ENCODE results near the gene WASL. TPM values are rescaled to one million over a fixed set of nuclear protein-coding genes. Genes with fewer than 3 reads are reported as not detected.
"Not testable (repeated sequence)": the region's sequence is repeated elsewhere in the genome, so short reads cannot be mapped to it uniquely, and the experiment has no call there.

WASL gene
- total RNA-seq, 1 donor from 2014 or later = 19.6 TPM

DNA sequence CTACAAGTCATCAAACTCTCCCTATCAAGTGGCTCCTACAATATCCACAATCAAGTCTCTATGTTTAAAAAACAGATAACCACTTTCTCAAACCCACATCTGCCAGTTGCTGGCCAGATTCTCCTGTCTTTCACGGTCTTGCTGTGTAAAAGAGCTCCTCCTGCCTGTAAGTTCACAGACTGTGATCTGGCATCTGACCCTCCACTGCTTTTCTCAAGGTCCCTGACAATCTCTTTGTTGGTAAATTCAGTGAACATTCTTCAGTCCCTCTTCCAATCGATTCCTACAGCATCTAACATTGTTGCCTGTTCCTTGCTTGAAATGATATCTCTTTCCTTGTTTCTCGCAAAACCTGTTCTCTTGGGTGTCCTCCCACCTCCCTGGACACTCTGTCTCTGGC, 111.6 kb downstream of the WASL start:
- ATAC-seq = no peak
- DNase-seq (ENCODE audit: low spot score) = no peak

GRCh38 chr7:123635551-123636359, 113.0 kb downstream of the WASL start:
- ATAC-seq = peak; percentile 91
- DNase-seq (ENCODE audit: low spot score) = no peak

GRCh38 chr7:123634011-123634573, 114.7 kb downstream of the WASL start:
- not testable (repeated sequence) for ATAC-seq; DNase-seq (ENCODE audit: low spot score)

DNA sequence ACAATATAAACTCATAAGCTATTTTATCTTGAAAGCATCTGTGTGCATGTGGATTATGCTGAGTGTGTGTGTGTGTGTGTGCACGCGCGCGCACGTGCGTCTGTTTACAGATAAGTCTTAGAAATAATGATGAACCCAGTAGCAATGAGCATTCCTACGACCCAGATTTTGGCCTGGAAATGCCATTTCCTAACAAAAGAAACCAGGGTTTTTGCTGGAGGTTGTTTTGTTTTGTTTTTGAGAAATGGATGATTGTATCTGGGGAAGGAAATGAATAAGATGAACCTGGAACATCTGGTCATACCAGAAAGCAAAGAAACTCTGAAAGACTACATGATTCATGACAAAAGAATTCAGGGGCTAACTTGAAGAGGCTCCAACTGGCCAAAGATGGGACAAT, 115.2 kb downstream of the WASL start:
- ATAC-seq (no peak), DNase-seq (ENCODE audit: low spot score) (no peak)

DNA sequence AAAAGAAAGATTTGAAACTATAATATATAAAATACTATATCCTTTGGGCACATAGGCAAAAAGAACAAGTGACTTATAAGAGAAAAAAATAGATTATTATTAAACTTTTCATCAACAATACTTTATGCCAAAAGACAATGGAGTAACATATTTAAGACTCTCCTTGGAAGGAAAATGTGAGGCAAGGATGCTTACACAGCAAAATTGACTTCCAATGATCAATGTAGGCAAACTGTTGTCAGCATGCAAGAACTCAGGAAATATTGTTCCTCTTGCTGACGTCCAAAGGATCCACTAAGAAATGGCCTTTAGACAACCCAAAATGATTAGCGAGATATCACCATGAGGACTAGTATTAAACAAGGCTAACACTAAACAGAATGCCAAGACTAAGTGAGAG, 116.0 kb downstream of the WASL start:
- no peak for DNase-seq (ENCODE audit: low spot score)
- no peak for ATAC-seq

Other genes starting within 250 kb of the WASL start
- gene IQUB, start 214.4 kb downstream of the WASL start, total RNA-seq = 0.15 TPM
- 41.3 TPM for gene NDUFA5, start 191.2 kb downstream of the WASL start, total RNA-seq
- not detected for gene ASB15, start 147.2 kb downstream of the WASL start, total RNA-seq
- gene LMOD2, start 93.1 kb downstream of the WASL start, total RNA-seq = 0.10 TPM
- not detected for gene HYAL4, start 96.2 kb upstream of the WASL start, total RNA-seq
- gene SPAM1, start 176.2 kb upstream of the WASL start, total RNA-seq = not detected

Data from left lobe of liver (tissue), 2 donors.